HG02981 (cell line): ENCODE measurements around the gene TMEM129.

Experiments used
- ATAC-seq: cut with Tn5 transposase; IDR thresholded peaks from one replicate; pipeline ENCODE4 v1.9.1; 2021; ENCODE audit warnings: mild to moderate bottlenecking, moderate library complexity; ENCODE audit not compliant: unreplicated experiment

Gene TMEM129

DNA sequence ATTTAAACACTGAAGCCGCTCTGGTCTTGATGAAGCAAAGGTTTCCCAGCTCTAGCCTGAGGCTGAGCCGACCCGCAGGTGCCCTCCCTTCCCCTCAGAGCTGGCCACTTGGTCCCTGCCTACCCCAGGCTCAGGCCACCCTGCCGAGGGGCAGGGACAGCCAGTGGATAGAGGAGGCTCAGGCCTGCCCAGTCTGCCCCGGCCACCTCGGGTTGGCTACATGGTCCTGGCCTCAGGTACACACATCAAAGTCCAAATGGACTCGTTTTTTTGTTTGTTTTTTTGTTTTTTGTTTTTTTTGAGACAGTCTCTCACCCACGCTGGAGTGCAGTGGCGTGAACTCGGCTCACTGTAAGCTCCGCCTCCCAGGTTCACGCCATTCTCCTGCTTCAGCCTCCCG lies 24.0 kb upstream of the TMEM129 start:
- no peak for ATAC-seq

DNA sequence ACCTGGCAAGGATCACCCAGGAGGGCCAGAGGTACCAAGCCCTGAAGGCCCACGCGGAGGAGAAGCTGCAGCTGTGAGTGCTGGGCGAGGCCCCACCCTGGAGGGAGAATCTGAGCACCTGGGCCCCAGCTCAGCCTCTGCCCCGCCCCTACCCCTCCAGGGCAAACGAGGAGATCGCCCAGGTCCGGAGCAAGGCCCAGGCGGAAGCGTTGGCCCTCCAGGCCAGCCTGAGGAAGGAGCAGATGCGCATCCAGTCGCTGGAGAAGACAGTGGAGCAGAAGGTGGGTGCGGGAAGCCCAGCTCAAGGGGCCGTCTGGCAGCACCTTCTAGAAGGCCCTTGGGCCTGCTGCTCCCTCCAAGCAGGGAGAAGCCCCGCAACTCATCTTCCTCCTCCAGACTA lies 23.4 kb upstream of the TMEM129 start:
- no peak for ATAC-seq

- ATAC-seq = no peak
Measured at GRCh38 chr4:1743975-1744374, 22.9 kb upstream of the TMEM129 start.

- ATAC-seq = no peak
Measured at GRCh38 chr4:1743551-1743950, 22.4 kb upstream of the TMEM129 start.

GRCh38 chr4:1741208-1741607 lies 20.1 kb upstream of the TMEM129 start:
- no peak for ATAC-seq

- ATAC-seq = no peak
Measured at GRCh38 chr4:1740021-1740545, 19.0 kb upstream of the TMEM129 start.

GRCh38 chr4:1739358-1739757 lies 18.2 kb upstream of the TMEM129 start:
- no peak for ATAC-seq

DNA sequence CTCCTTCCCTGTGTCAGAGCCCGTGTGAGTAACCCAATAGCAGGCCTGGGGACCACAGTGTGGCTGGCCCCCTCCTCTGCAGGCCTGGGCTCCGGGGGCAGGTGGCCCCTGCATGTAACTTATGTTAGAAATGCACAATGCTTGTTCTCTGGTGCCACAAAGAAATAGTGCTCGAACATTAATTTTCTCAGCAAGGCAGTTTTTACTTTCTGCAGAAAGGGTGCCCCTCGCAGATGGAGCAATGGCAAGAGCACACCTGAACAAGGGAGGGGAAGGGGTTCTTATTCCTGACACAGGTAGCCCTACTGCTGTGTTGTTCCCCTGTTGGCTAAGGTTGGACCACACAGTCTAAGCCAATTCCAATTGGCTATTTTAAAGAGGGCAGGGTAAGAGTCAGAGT lies 17.3 kb upstream of the TMEM129 start:
- ATAC-seq = no peak

GRCh38 chr4:1737666-1738065 lies 16.5 kb upstream of the TMEM129 start:
- no peak for ATAC-seq

GRCh38 chr4:1736812-1737211 lies 15.7 kb upstream of the TMEM129 start:
- ATAC-seq = no peak

- no peak for ATAC-seq
Measured at GRCh38 chr4:1735215-1735614, 14.1 kb upstream of the TMEM129 start.

GRCh38 chr4:1732911-1733310 lies 11.8 kb upstream of the TMEM129 start:
- ATAC-seq = no peak

GRCh38 chr4:1731180-1731579 lies 10.1 kb upstream of the TMEM129 start:
- no peak for ATAC-seq

DNA sequence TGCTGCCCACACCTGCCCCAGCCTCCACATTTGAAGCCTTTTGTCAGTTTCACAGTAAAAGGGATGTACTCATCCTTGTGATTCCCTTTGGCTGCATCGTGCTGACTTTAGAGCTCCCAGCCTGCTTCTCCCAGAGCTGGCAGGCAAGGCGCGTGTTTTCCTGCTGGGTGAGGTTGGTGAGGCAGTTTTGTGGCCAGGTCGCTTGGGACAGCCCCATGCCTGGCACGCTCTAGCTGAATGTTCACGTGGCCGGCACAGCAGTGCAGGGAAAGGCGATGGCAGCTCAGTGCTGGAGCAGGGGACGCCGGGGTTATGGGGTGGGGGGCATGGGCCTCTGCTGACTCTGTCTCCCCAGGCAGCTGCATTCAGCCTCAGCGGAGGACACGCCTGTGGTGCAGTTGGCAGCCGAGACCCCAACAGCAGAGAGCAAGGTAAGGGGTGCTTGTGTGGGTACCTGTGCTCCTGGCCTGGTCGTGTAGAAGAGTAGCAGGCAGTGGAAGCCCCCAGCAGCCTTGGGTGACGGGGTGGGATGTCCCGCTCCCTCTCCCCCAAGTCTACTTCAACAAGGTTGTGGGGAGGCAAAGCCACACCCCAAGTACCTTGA lies 9.5 kb upstream of the TMEM129 start:
- no peak for ATAC-seq

DNA sequence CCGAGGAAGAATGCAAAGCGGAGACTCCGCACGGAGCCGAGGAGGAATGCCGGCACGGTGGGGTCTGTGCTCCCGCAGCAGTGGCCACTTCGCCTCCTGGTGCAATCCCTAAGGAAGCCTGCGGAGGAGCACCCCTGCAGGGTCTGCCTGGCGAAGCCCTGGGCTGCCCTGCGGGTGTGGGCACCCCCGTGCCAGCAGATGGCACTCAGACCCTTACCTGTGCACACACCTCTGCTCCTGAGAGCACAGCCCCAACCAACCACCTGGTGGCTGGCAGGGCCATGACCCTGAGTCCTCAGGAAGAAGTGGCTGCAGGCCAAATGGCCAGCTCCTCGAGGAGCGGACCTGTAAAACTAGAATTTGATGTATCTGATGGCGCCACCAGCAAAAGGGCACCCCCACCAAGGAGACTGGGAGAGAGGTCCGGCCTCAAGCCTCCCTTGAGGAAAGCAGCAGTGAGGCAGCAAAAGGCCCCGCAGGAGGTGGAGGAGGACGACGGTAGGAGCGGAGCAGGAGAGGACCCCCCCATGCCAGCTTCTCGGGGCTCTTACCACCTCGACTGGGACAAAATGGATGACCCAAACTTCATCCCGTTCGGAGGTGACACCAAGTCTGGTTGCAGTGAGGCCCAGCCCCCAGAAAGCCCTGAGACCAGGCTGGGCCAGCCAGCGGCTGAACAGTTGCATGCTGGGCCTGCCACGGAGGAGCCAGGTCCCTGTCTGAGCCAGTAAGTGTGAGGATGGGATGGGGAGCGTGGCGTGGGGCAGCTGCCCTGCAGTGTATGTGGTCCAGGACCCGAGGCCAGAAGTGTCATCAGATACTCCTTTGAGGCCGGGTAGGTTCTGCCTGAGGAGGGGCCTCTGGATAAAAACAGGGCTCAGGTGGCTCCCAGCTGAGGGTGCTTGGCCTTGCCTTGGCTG lies 7.2 kb upstream of the TMEM129 start:
- no peak for ATAC-seq

DNA sequence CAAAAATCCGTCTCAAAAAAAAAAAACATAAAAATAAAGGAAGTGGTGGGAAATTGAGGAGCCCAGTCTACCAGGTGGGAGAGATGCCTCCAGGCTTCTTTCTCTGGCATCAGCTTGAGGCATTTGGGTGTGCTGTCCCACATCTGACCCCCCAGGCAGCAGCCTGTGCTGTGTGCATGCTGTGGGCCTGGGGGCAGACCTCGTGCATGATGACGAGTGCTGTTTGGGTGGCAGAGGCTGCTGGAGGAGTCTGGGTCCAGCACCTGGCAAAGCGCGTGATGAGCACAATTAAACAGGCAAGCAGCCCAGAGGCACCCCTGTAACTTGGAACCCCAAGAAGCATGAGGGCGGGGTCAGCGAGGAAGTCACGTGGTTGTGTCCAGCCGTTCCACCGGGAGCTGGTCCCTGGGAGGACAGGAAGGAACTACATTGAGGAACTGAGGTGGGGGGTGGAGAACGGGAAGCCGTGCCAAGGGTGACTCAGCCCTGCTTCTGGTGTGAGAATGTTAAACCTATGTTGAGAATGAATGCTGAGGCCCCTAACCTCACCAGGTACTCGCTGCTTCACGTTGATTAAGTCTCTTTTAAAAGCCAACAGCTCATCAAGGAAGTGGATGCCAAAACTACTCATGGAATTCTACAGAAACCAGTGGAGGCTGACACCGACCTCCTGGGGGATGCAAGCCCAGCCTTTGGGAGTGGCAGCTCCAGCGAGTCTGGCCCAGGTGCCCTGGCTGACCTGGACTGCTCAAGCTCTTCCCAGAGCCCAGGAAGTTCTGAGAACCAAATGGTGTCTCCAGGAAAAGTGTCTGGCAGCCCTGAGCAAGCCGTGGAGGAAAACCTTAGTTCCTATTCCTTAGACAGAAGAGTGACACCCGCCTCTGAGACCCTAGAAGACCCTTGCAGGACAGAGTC lies 6.3 kb upstream of the TMEM129 start:
- ATAC-seq = no peak

DNA sequence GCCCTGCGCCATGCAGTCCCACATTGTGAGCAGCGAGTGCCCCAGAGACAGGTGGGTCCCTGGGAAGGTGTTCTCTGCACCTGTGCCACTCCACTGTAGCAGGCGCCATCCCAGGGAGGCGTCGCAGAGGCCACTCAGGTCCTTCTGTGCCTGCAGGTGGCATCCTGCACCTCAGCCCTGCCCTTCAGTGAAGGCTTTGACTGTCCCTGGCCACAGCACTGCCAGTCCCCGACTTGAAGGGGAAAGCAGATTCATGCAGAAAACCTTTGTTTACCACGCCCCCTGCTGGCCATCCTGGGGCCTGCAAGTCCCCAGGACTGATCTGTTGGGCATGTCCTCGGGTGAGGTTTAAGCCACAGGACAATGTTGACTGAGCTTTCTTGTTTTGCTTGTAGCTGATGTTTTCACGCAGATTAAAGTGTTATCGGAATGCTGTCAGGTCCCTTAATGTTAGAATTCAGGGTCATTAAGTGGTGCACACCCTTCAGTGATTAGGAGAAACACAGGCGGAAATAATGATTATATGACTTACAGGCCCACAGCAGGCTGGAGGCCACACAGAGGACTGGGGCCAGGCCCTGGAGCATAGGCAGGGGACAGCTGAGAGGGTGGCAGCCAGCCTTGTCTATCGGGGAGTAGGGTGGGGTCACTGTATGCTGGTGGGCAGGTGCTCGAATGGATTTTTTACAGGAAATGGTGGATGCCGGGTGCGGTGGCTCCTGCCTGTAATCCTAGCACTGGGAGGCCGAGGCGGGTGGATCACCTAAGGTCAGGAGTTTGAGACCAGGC lies 5.2 kb upstream of the TMEM129 start:
- ATAC-seq = no peak

DNA sequence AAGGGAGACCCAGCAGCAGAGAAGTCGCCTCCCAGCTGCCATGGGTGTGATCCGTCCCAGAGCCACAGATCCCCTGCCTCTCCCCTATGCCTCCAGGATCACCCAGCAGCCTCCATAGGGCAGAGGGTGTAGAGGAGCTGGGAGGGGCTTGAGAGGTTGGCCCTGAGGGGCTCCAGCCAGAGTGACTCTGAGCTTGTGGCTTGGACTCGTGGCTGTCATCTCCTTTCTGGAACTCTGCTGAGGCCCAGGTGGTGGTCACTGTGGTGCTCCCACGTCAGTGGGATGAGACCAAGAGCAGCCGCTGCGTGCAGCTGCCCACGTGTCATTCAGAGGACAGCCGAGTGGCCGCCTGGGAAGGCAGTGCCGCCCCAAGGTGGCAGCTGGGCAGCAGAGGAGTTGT lies 4.4 kb upstream of the TMEM129 start:
- ATAC-seq = no peak

GRCh38 chr4:1723131-1723801 lies 2.1 kb upstream of the TMEM129 start:
- no peak for ATAC-seq
